ENCODE measurements around the gene OTUD6A. TPM values are rescaled to one million over a fixed set of nuclear protein-coding genes. Genes with fewer than 3 reads are reported as not detected.

Gene OTUD6A
- total RNA-seq, 1 experiment from 2014 or later = not detected

DNA sequence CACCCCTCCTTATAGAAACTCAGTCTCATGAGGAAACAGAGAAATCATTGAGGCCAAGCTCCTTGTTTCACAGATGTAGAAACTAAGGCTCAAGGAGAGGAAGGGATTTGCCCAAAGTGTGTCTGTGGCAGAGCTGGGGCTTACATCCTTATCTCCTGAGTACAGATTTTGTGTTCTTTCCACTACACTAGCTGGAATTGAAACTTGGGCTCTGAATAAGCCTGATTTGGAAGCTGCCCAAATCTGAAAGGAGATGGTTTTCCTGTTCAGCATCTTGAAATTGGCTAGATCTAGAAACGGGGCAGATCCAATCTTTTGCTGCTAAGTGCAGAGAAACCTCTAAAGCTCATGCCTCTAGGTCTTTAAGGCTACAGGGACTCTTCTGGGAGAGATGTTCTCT, 36.8 kb upstream of the OTUD6A start:
- Histone ChIP-seq H2AFZ (ENCODE audit: low read depth, low read length, poor library complexity, severe bottlenecking) (no peak overlapping the region), H3K9ac (ENCODE audit: low read length) (no peak overlapping the region), H3K27ac (ENCODE audit: low read depth, low read length) (no peak overlapping the region), H3K79me2 (ENCODE audit: insufficient read depth, low read length) (no peaks in the 10 kb centered on the region), H3K9me3 (ENCODE audit: control insufficient read depth in 1 of 2, insufficient read depth in 1 of 2, low read depth in 1 of 2, low read length in 2 of 2) (no peaks in the 10 kb centered on the region), H4K20me1 (ENCODE audit: insufficient read depth) (no peaks in the 10 kb centered on the region), H3K36me3 (ENCODE audit: control insufficient read depth in 1 of 2, insufficient read depth in 2 of 2, low read length in 2 of 2) (no peaks in the 10 kb centered on the region), H3K9me2 (ENCODE audit: insufficient read depth) (no peaks in the 10 kb centered on the region), H3K4me3 (replicated peaks in 1 of 2; ENCODE audit: low read depth in 1 of 2, low read length in 2 of 2) (no peak overlapping the region), H3K4me1 (ENCODE audit: control insufficient read depth in 1 of 2, insufficient read depth in 2 of 2, low read length in 2 of 2) (peaks cover 8 to 33% of the 10 kb centered on the region in 2 experiments), H3K4me2 (ENCODE audit: low read length) (0 out of 2 replicates have a peak overlapping the region, but pooled peaks have one; percentile 30), H3K27me3 (ENCODE audit: insufficient read depth, low read length) (no peaks in the 10 kb centered on the region)
- DNase-seq (ENCODE audit: low read depth, low spot score) = no peak
- POLR2A ChIA-PET = no interaction called here
- RAD21 ChIA-PET (ENCODE audit: low non-redundant PET in 1 of 2, low total read pairs in 2 of 2, uncharacterized antibody in 2 of 2, unreplicated experiment in 2 of 2) = no interaction called here
- intact Hi-C loops (cut with micrococcal nuclease) = no loop called here
- TF ChIP-seq SP1 (IDR thresholded peaks at IDR 0.05; ENCODE audit: low read depth) = no peak
- TF ChIP-seq ZFX (IDR thresholded peaks at IDR 0.05) = no peak
- TF ChIP-seq FOSL1 (IDR thresholded peaks at IDR 0.05; ENCODE audit: low read depth) = no peak
- TF ChIP-seq, protein P1, sequence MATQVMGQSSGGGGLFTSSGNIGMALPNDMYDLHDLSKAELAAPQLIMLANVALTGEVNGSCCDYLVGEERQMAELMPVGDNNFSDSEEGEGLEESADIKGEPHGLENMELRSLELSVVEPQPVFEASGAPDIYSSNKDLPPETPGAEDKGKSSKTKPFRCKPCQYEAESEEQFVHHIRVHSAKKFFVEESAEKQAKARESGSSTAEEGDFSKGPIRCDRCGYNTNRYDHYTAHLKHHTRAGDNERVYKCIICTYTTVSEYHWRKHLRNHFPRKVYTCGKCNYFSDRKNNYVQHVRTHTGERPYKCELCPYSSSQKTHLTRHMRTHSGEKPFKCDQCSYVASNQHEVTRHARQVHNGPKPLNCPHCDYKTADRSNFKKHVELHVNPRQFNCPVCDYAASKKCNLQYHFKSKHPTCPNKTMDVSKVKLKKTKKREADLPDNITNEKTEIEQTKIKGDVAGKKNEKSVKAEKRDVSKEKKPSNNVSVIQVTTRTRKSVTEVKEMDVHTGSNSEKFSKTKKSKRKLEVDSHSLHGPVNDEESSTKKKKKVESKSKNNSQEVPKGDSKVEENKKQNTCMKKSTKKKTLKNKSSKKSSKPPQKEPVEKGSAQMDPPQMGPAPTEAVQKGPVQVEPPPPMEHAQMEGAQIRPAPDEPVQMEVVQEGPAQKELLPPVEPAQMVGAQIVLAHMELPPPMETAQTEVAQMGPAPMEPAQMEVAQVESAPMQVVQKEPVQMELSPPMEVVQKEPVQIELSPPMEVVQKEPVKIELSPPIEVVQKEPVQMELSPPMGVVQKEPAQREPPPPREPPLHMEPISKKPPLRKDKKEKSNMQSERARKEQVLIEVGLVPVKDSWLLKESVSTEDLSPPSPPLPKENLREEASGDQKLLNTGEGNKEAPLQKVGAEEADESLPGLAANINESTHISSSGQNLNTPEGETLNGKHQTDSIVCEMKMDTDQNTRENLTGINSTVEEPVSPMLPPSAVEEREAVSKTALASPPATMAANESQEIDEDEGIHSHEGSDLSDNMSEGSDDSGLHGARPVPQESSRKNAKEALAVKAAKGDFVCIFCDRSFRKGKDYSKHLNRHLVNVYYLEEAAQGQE (IDR thresholded peaks at IDR 0.05; ENCODE audit: low read depth) = no peak
- no peak for TF ChIP-seq EZH2 (IDR thresholded peaks at IDR 0.05)
- TF ChIP-seq RAD21 (IDR thresholded peaks at IDR 0.05; ENCODE audit: low read depth) = no peak
- no peak for TF ChIP-seq SRF (IDR thresholded peaks at IDR 0.05; ENCODE audit: low read depth)
- TF ChIP-seq, protein P2, sequence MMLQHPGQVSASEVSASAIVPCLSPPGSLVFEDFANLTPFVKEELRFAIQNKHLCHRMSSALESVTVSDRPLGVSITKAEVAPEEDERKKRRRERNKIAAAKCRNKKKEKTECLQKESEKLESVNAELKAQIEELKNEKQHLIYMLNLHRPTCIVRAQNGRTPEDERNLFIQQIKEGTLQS (IDR thresholded peaks at IDR 0.05) = no peak
- no peak for TF ChIP-seq TCF7L2 (IDR thresholded peaks at IDR 0.05; ENCODE audit: borderline replicate concordance, extremely low read depth, insufficient read depth, insufficient read length)
- TF ChIP-seq YY1 (IDR thresholded peaks at IDR 0.05; ENCODE audit: extremely low read depth, insufficient replicate concordance, low read depth, low read length) = no peak
- no peak for TF ChIP-seq CBX3 (IDR thresholded peaks at IDR 0.05; ENCODE audit: low read depth)
- no peak for TF ChIP-seq POLR2A (IDR thresholded peaks at IDR 0.05; ENCODE audit: borderline replicate concordance, extremely low read depth, insufficient read depth, insufficient read length)
- TF ChIP-seq, protein P3, sequence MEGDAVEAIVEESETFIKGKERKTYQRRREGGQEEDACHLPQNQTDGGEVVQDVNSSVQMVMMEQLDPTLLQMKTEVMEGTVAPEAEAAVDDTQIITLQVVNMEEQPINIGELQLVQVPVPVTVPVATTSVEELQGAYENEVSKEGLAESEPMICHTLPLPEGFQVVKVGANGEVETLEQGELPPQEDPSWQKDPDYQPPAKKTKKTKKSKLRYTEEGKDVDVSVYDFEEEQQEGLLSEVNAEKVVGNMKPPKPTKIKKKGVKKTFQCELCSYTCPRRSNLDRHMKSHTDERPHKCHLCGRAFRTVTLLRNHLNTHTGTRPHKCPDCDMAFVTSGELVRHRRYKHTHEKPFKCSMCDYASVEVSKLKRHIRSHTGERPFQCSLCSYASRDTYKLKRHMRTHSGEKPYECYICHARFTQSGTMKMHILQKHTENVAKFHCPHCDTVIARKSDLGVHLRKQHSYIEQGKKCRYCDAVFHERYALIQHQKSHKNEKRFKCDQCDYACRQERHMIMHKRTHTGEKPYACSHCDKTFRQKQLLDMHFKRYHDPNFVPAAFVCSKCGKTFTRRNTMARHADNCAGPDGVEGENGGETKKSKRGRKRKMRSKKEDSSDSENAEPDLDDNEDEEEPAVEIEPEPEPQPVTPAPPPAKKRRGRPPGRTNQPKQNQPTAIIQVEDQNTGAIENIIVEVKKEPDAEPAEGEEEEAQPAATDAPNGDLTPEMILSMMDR (IDR thresholded peaks at IDR 0.05 in 2 of 3, conservative IDR thresholded peaks at IDR 0.05 in 1 of 3; ENCODE audit: borderline replicate concordance in 1 of 3, insufficient read depth in 1 of 3, low read depth in 2 of 3, low read length in 2 of 3) = no peak
- TF ChIP-seq ELF1 (IDR thresholded peaks at IDR 0.05; ENCODE audit: borderline replicate concordance, low read depth) = no peak
- TF ChIP-seq SIN3A (IDR thresholded peaks at IDR 0.05; ENCODE audit: low read depth) = no peak
- no peak for TF ChIP-seq EZH2phosphoT487 (IDR thresholded peaks at IDR 0.05; ENCODE audit: borderline replicate concordance)
- ATAC-seq = no peak
- CTCF ChIA-PET = no interaction called here
- BruUV-seq (replicated peaks) = no TSS peak

Measured in HCT116 (cell line).